ENCODE data around the gene DDX52. TPM values are rescaled to one million over a fixed set of nuclear protein-coding genes. Genes with fewer than 3 reads are reported as not detected.
"Not testable (repeated sequence)": the region's sequence is repeated elsewhere in the genome, so short reads cannot be mapped to it uniquely, and the experiment has no call there.

DDX52 gene
- total RNA-seq, 8 experiments from 2014 or later: 12.9 to 35.0 (median 24.8) TPM

GRCh38 chr17:37643869-37644268 lies 623 bp upstream of the DDX52 start:
- ATAC-seq (replicated peaks in 6 of 8): no peak
- H3K4me1 ChIP-seq (replicated peaks in 1 of 2): peaks cover 7% of the 10 kb centered on the region in 2 donors
- H3K4me3 ChIP-seq: peak overlapping the region; percentile 64 to 91 (median 80)
- in situ Hi-C loops (cut with MboI; ENCODE audit: low pct_unique_long_range_greater_than_20kb in 2 of 9, low sequenced_read_pairs in 9 of 9, unreplicated experiment in 9 of 9): no loop called here
- no peak overlapping the region for H3K27ac ChIP-seq
- 0 to 93% (median 37%) methylated on average over 1 to 3 of the region's 3 CpGs; no CpG with 5 or more reads in 2 of the 10 experiments for WGBS, 10 experiments

DNA sequence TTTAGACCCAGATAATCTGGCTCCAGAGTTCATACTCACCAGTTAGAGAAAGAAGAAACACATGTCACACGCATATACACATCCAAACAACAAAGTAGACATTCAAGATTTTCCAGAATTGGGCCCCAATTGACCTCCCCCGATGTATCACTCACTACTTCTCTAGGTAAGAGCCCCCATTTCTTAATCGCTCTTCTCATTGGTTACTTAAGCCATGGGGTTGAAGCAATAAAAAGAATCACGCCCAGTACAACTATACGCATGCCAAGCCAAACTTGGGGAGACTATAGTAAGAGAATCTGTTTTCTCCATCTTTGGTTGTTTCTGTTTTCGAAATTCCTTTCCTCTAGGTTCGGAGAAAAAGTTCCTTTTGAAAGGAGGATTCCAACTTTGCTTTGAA lies 565 bp downstream of the DDX52 start:
- Histone ChIP-seq H3K27ac (peak overlapping the region; percentile 51 to 81), H3K4me3 (peak overlapping the region; percentile 64 to 91 (median 80)), H3K4me1 (replicated peaks in 1 of 2) (peaks cover 7% of the 10 kb centered on the region in 2 donors)
- in situ Hi-C loops (cut with MboI; ENCODE audit: low pct_unique_long_range_greater_than_20kb in 2 of 9, low sequenced_read_pairs in 9 of 9, unreplicated experiment in 9 of 9): no loop called here
- 0 to 3% (median 0%) methylated on average over 1 to 7 of the region's 7 CpGs; no CpG with 5 or more reads in 1 of the 10 experiments for WGBS, 10 experiments
- ATAC-seq (replicated peaks in 6 of 8): peak in 3 of 8 experiments; percentile 37 to 47 (median 45)

- H3K27ac ChIP-seq: no peak overlapping the region
- H3K4me3 ChIP-seq: no peak overlapping the region
- in situ Hi-C loops (cut with MboI; ENCODE audit: low pct_unique_long_range_greater_than_20kb in 2 of 9, low sequenced_read_pairs in 9 of 9, unreplicated experiment in 9 of 9): no loop called here
- peaks cover 7% of the 10 kb centered on the region in 2 donors for H3K4me1 ChIP-seq (replicated peaks in 1 of 2)
- no peak for ATAC-seq (replicated peaks in 6 of 8)
These were observed 3.2 kb downstream of the DDX52 start for GRCh38 chr17:37640015-37640414.

DNA sequence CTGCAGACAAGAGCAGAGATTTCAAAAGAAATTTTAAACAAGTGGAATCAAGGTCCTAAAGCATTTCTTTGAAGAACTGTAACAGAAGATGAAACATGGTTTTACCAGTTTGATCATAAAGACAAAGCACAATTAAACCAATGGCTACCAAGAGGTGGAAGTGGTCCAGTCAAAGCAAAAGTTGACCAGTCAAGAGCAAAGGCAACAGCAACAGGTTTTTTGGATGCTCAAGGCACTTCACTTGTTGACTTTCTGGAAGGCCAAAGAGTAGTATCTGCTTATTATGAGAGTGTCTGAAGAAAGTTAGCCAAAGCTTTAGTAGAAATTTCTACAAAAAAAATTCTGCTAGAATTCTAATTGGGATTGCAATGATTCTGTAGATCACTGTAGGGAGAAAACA lies 5.3 kb downstream of the DDX52 start:
- H3K4me1 ChIP-seq (replicated peaks in 1 of 2): peaks cover 7% of the 10 kb centered on the region in 2 donors
- in situ Hi-C loops (cut with MboI; ENCODE audit: low pct_unique_long_range_greater_than_20kb in 2 of 9, low sequenced_read_pairs in 9 of 9, unreplicated experiment in 9 of 9): no loop called here
- no peak overlapping the region for H3K4me3 ChIP-seq
- no peak overlapping the region for H3K27ac ChIP-seq
- ATAC-seq (replicated peaks in 6 of 8): no peak

- 67 to 100% (median 92%) methylated on average over 1 to 6 of the region's 6 CpGs; no CpG with 5 or more reads in 5 of the 10 experiments for WGBS, 10 experiments
- not testable (repeated sequence) for ATAC-seq (replicated peaks in 6 of 8)
These were observed 26.8 kb downstream of the DDX52 start for GRCh38 chr17:37616430-37616829.

DNA sequence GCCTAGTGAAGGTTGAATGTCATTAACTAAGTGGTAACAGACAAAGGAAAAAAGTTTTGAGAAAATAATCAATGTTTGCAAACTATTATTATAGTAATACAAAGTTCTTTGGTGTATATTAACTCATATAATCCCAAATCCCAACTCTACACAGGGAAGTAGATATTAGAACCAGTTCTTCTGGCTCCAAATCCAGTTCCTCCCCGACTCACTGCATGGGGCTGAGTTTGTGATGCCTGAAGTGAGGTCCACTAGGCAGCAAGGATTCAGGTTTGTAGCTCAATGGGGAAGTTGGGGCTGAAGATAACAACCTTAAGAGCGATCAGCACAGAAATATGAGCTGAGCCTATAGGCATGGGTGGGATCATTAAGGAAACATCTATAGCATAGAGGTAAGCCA lies 28.4 kb downstream of the DDX52 start:
- Histone ChIP-seq H3K27ac (no peak overlapping the region), H3K4me1 (replicated peaks in 1 of 2) (peaks cover 1 to 4% of the 10 kb centered on the region in 2 donors), H3K4me3 (no peak overlapping the region)
- 92 to 100% (median 100%) methylated on average over 1 to 2 of the region's 2 CpGs; no CpG with 5 or more reads in 6 of the 10 experiments for WGBS, 10 experiments
- in situ Hi-C loops (cut with MboI; ENCODE audit: low pct_unique_long_range_greater_than_20kb in 2 of 9, low sequenced_read_pairs in 9 of 9, unreplicated experiment in 9 of 9): loop anchor here in 1 of 9 experiments (25.0 kb wide), 1 partner anchor 103 kb away; no protein-coding TSS in a partner anchor
- ATAC-seq (replicated peaks in 6 of 8): no peak

More at GRCh38 chr17:37616430-37616829, 26.8 kb downstream of the DDX52 start:
- not testable (repeated sequence) for H3K4me1 ChIP-seq (replicated peaks in 1 of 2); H3K27ac ChIP-seq; H3K4me3 ChIP-seq
- in situ Hi-C loops (cut with MboI; ENCODE audit: low pct_unique_long_range_greater_than_20kb in 2 of 9, low sequenced_read_pairs in 9 of 9, unreplicated experiment in 9 of 9): loop anchor here in 1 of 9 experiments (25.0 kb wide), 1 partner anchor 104 kb away; no protein-coding TSS in a partner anchor

- peak in 1 of 8 experiments; percentile 2 for ATAC-seq (replicated peaks in 6 of 8)
- Histone ChIP-seq H3K4me3 (no peak overlapping the region), H3K4me1 (replicated peaks in 1 of 2) (peaks cover 2 to 4% of the 10 kb centered on the region in 2 donors), H3K27ac (no peak overlapping the region)
- WGBS, 10 experiments: 17 to 100% (median 86%) methylated on average over 1 to 5 of the region's 5 CpGs; no CpG with 5 or more reads in 1 of the 10 experiments
- in situ Hi-C loops (cut with MboI; ENCODE audit: low pct_unique_long_range_greater_than_20kb in 2 of 9, low sequenced_read_pairs in 9 of 9, unreplicated experiment in 9 of 9): loop anchor here in 1 of 9 experiments (25.0 kb wide), 1 partner anchor 102 kb away; no protein-coding TSS in a partner anchor
These were observed 28.9 kb downstream of the DDX52 start for GRCh38 chr17:37614391-37614790.

GRCh38 chr17:37610971-37611370 lies 32.3 kb downstream of the DDX52 start:
- Histone ChIP-seq H3K4me3 (no peak overlapping the region), H3K4me1 (replicated peaks in 1 of 2) (peaks cover 4 to 6% of the 10 kb centered on the region in 2 donors), H3K27ac (no peak overlapping the region)
- WGBS, 10 experiments: 50 to 100% (median 87%) methylated on average over 1 of the region's 1 CpG; no CpG with 5 or more reads in 6 of the 10 experiments
- ATAC-seq (replicated peaks in 6 of 8): no peak
- in situ Hi-C loops (cut with MboI; ENCODE audit: low pct_unique_long_range_greater_than_20kb in 2 of 9, low sequenced_read_pairs in 9 of 9, unreplicated experiment in 9 of 9): loop anchor here in 1 of 9 experiments (25.0 kb wide), 1 partner anchor 99 kb away; no protein-coding TSS in a partner anchor

DNA sequence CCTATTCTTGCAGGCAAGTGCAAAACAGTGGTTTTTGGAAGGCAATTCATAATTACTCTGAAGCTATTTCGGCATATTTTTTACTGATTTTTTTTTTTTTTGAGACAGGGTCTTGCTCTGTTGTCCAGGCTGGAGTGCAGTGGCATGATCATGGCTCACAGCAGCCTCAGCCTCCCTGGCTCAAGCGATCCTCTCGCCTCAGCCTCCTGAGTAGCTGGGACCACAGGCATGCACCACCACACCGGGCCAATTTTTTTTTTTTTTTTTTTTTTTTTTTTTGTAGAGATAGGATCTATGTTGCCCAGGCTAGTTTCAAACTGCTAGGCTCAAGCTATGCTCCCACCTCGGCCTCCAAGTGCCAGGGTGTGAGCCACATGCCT lies 33.2 kb downstream of the DDX52 start:
- 57 to 96% (median 91%) methylated on average over 1 to 5 of the region's 5 CpGs for WGBS, 10 experiments
- ATAC-seq (replicated peaks in 6 of 8); H3K4me1 ChIP-seq (replicated peaks in 1 of 2): not testable (repeated sequence)
- Histone ChIP-seq H3K27ac (peak overlapping the region; percentile 72 to 85), H3K4me3 (peak overlapping the region in 3 of 5 donors; percentile 75 to 96 (median 91))
- in situ Hi-C loops (cut with MboI; ENCODE audit: low pct_unique_long_range_greater_than_20kb in 2 of 9, low sequenced_read_pairs in 9 of 9, unreplicated experiment in 9 of 9): loop anchor here in 1 of 9 experiments (25.0 kb wide), 1 partner anchor 98 kb away; no protein-coding TSS in a partner anchor

DNA sequence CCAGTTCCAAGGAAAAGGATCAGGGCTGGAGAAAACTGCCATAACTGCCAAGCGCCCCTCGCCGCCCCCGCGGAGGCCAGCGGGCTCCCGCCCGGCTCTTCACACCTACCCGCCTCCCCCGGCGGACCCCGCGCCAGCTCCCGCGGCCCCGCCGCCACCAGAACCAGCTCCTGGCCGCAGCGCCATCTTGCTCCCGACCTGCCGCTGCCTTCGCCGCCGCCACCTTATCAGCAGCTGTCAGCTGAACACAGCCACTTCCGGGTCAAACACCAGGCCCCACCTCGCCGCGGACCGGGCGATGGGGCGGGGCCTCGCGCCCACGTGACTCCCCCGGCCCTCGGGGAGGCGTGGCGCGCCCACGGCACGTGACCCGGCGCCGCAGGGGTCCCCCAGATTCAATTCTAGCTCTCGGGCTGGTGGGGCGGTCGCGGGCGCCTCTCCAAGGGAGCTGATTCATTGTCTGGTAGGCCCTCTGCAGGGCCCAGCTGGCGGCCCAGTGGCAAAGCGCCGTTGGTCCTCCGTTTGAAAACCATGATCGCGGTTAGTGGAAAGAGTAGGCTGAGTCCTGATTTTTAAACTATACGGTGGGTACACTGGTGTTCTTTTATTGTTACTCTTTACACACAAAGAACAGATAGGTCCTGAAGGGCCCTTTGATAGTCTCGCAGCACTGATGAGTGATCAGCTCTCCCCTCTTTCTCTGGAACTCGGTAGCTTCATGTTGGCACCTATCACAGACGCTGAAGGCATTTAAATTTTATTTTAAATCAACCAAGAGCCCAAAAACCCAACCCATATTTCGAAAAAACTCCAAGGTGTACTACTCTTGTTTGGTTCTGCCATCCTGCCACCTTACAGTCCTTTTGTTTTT lies 33.8 kb downstream of the DDX52 start, which contains the start of gene SYNRG:
Gene SYNRG (minus strand): TSS at position 249 of the 871 bp plus-strand sequence. CDS start 63 bp downstream, at position 186.
- 0 to 40% (median 8%) methylated on average over 1 to 14 of the region's 60 CpGs for WGBS, 10 experiments
- H3K4me3 ChIP-seq: peak within 1 kb of the TSS; percentile 75 to 98 (median 91)
- peaks cover 4 to 6% of the 10 kb centered on the region in 2 donors for H3K4me1 ChIP-seq (replicated peaks in 1 of 2)
- ATAC-seq (replicated peaks in 6 of 8): peak; percentile 91 to 96 (median 95)
- peak within 1 kb of the TSS; percentile 95 to 98 for H3K27ac ChIP-seq
- in situ Hi-C loops (cut with MboI; ENCODE audit: low pct_unique_long_range_greater_than_20kb in 2 of 9, low sequenced_read_pairs in 9 of 9, unreplicated experiment in 9 of 9): loop anchor here in 1 of 9 experiments (25.0 kb wide), 1 partner anchor 97 kb away; no protein-coding TSS in a partner anchor

- ATAC-seq (replicated peaks in 6 of 8): peak; percentile 25 to 75 (median 68)
- WGBS, 10 experiments: 0 to 6% (median 0%) methylated on average over 2 to 8 of the region's 26 CpGs; no CpG with 5 or more reads in 1 of the 10 experiments
These were observed 34.7 kb downstream of the DDX52 start for GRCh38 chr17:37608351-37609169.

DNA sequence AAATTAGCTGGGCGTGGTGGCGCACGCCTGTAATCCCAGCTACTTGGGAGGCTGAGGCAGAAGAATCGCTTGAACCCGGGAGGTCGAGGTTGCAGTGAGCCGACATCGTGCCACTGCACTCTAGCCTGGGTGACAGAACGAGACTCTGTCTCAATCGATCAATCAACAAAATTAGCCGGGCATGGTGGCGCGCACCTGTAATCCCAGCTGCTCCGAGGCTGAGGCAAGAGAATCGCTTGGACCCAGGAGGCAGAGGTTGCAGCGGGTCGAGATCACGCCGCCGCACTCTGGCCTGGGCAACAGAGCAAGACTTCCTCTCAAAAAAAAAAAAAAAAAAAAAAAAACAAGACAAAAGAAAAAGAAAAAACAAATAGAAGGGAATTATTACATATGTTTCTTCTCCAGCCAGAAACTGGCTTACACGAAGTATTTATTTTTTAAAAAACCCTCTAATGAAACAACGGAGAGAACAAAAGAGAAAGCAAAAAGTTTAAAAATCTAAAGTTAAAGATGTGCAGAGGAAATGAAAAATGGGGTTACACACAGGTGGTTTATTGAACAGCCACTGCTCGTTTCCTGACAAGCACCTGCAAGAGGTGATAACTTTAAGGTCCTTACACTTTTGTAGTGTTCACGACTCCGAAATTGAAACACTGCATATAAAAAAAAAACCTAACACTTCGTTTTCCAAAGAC lies 35.5 kb downstream of the DDX52 start:
- Histone ChIP-seq H3K27ac (no peak overlapping the region), H3K4me3 (peak overlapping the region; percentile 75 to 98 (median 91)), H3K4me1 (replicated peaks in 1 of 2) (peaks cover 4 to 6% of the 10 kb centered on the region in 2 donors)
- no peak for ATAC-seq (replicated peaks in 6 of 8)
- WGBS, 10 experiments: 25 to 81% (median 63%) methylated on average over 5 to 20 of the region's 26 CpGs
- in situ Hi-C loops (cut with MboI; ENCODE audit: low pct_unique_long_range_greater_than_20kb in 2 of 9, low sequenced_read_pairs in 9 of 9, unreplicated experiment in 9 of 9): loop anchor here in 1 of 9 experiments (25.0 kb wide), 1 partner anchor 95 kb away; no protein-coding TSS in a partner anchor

More at GRCh38 chr17:37608351-37609169, 34.7 kb downstream of the DDX52 start:
- peak overlapping the region; percentile 95 to 98 for H3K27ac ChIP-seq
- in situ Hi-C loops (cut with MboI; ENCODE audit: low pct_unique_long_range_greater_than_20kb in 2 of 9, low sequenced_read_pairs in 9 of 9, unreplicated experiment in 9 of 9): loop anchor here in 1 of 9 experiments (25.0 kb wide), 1 partner anchor 96 kb away; no protein-coding TSS in a partner anchor
- peak overlapping the region; percentile 75 to 98 (median 91) for H3K4me3 ChIP-seq
- peaks cover 4 to 6% of the 10 kb centered on the region in 2 donors for H3K4me1 ChIP-seq (replicated peaks in 1 of 2)
